HL-60/S4 treated with retinoic acid at 250 ng/mL for 4 days and 3 days (cell line): ENCODE results near the gene TOR3A.

ENCODE experiments used
- in situ Hi-C: fragments of 300-500 bp; cut with MboI; formaldehyde crosslinking; loops from 2 replicates; pipeline ENCODE4 v1.7.0; 2022; ENCODE audit warnings: low sequenced_read_pairs

The TOR3A gene

GRCh38 chr1:179142889-179143299, 61.0 kb downstream of the TOR3A start:
- in situ Hi-C loops = no loop called here

- in situ Hi-C loops = no loop called here
These were observed 61.5 kb downstream of the TOR3A start for GRCh38 chr1:179143322-179143721.

GRCh38 chr1:179144626-179145025, 62.8 kb downstream of the TOR3A start:
- in situ Hi-C loops = no loop called here

- in situ Hi-C loops = no loop called here
These were observed 63.7 kb downstream of the TOR3A start for GRCh38 chr1:179145521-179145920.
